KMS-11 (cell line): Measurements from ENCODE around the gene RSPH10B2.
"Not testable (repeated sequence)": the region's sequence is repeated elsewhere in the genome, so short reads cannot be mapped to it uniquely, and the experiment has no call there.

Source experiments
- H2AFZ ChIP-seq: fragments of 200-600 bp; sonication (generic); 2 replicates; pipeline ENCODE4 v1.6.1; 2016; ENCODE audit warnings: antibody characterized with exemption, mixed run types, low read depth
- H3K27ac ChIP-seq: fragments of 200-600 bp; sonication (generic); 2 replicates; pipeline ENCODE4 v1.6.1; 2016; ENCODE audit warnings: mild to moderate bottlenecking, mixed run types
- H3K27me3 ChIP-seq: fragments of 200-600 bp; sonication (generic); 2 replicates; pipeline ENCODE4 v1.6.1; 2017; ENCODE audit warnings: mild to moderate bottlenecking, low read depth, mixed run types, moderate library complexity; ENCODE audit not compliant: insufficient read depth
- H3K36me3 ChIP-seq: fragments of 200-600 bp; sonication (generic); 2 replicates; pipeline ENCODE4 v1.6.1; 2017; ENCODE audit warnings: mild to moderate bottlenecking, mixed run types; ENCODE audit not compliant: insufficient read depth
- H3K4me1 ChIP-seq: fragments of 200-600 bp; sonication (generic); 2 replicates; pipeline ENCODE4 v1.6.1; 2016; ENCODE audit warnings: mild to moderate bottlenecking, low read depth, mixed run types; ENCODE audit not compliant: poor library complexity, severe bottlenecking
- H3K4me2 ChIP-seq: fragments of 200-600 bp; sonication (generic); 2 replicates; pipeline ENCODE4 v1.7.0; 2016; ENCODE audit warnings: mild to moderate bottlenecking, mixed run types
- H3K4me3 ChIP-seq: fragments of 200-600 bp; sonication (generic); IDR thresholded peaks from 2 replicates; pipeline ENCODE4 v1.6.1; 2017; ENCODE audit warnings: low read depth, low read length, mixed read lengths; ENCODE audit not compliant: insufficient read depth
- H3K79me2 ChIP-seq: fragments of 200-600 bp; sonication (generic); 2 replicates; pipeline ENCODE4 v1.6.1; 2016; ENCODE audit warnings: low read depth, mixed run types; ENCODE audit not compliant: insufficient read depth
- H3K9ac ChIP-seq: fragments of 200-600 bp; sonication (generic); 2 replicates; pipeline ENCODE4 v1.6.1; 2016; ENCODE audit warnings: mild to moderate bottlenecking, mixed run types
- H4K20me1 ChIP-seq: fragments of 200-600 bp; sonication (generic); 2 replicates; pipeline ENCODE4 v1.6.1; 2016; ENCODE audit warnings: mild to moderate bottlenecking, mixed run types; ENCODE audit not compliant: insufficient read depth
- TF ChIP-seq, protein P1 (sequence below): fragments of 200-600 bp; sonication (generic); conservative IDR thresholded peaks from 2 replicates; pipeline ENCODE4 v1.6.1; 2017; ENCODE audit warnings: low read depth, mild to moderate bottlenecking, antibody characterized with exemption, low read length, moderate library complexity, mixed read lengths

Gene RSPH10B2

DNA sequence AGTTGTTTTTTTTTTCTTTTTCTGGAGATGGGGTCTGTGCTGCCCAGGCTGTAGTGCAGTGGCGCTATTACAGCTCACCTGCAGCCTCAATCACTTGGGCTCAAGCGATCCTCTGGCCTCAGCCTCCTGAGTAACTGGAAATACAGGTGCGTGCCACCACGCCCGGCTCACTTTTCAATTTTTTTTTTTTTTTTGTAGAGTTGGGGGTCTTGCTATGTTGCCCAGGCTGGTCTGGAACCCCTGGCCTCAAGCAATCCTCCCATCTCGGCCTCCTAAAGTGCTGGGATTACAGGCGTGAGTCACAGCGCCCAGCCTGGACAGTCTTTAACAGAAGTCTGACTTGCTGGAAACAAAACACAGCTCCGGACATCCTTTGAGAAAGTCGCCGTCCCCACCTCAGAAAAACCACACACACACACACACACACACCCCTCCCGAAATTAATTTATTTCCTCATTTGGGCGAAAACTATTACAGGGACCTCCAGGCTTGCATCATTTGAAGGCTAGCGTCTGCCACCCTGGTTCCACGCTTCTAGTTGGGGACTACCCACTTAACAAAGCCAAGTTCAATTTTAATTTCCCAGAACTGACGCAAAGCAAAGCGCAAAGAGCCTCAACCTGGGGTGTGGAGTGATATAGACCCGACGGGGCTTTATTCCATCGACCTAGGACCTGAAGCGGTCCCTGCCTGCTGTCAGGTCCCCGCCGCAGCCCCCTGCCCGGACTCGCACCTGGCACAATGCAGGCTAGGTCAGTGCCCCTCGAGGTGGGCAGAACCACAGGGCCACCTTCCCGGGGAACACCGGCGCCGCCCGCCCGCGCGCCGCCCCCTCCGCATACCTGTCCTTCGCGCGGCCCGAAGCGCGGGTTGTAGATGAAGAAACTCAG is 71.6 kb downstream of the RSPH10B2 start:
- H3K36me3 ChIP-seq, H3K79me2 ChIP-seq, H4K20me1 ChIP-seq, H3K4me1 ChIP-seq, H3K27ac ChIP-seq, H3K27me3 ChIP-seq, H3K4me3 ChIP-seq, H2AFZ ChIP-seq, H3K9ac ChIP-seq: not testable (repeated sequence)
- H3K4me2 ChIP-seq, result peak overlapping the region; percentile 45; the same call in 1 of the 2 replicates

DNA sequence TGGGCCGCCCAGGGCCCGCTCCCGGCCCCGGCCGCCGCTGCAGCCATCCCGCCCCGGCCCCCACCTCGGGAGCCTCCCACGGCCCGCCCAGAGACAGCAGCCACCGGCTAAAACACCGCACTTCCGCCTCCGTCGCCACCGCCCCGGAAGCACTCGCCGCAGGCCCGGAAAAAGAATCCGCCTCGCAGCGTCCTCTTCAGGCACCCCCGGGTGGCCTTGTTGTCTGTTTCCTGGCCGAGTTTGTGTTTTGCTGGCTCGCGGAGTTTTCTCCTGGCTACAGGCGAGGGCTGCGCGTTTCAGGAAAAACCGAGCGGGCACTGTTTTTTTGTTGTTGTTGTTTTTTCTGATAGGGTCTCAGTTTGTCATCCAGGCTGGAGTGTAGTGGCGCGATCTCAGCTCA is 72.2 kb downstream of the RSPH10B2 start, which contains the start of gene CCZ1B:
TSS of gene CCZ1B (minus strand) at position 125 of the 400 bp plus-strand sequence. CDS start at position 47, 78 bp downstream.
- H4K20me1 ChIP-seq, H3K4me1 ChIP-seq, H3K4me3 ChIP-seq, H3K27me3 ChIP-seq, H3K36me3 ChIP-seq, H3K79me2 ChIP-seq: not testable (repeated sequence)
- H3K27ac ChIP-seq, result peak within 1 kb of the TSS; percentile 53
- H3K4me2 ChIP-seq, result peak within 1 kb of the TSS; percentile 45
- H2AFZ ChIP-seq, result peak within 1 kb of the TSS; percentile 98
- peak within 1 kb of the TSS; percentile 54; the same call in 1 of the 2 replicates for H3K9ac ChIP-seq

DNA sequence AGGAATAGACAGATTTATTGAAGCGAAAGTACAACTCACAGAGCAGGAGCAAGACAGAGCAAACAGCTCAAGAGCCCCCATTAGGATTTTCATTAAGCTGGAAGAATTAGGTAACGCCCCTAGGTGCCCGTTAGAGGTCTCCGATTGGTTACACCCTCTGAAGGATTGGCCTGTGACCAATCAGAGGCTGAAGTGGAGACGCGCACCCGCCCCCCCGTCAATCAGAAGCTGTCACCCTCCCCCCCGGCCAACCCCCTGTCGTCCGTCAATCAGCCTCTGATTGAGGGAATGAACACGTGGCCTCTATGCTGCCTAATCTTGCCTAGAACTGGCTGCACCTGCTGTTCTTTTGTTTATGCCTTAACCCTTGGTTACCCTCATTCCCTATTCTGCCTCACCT is 73.3 kb downstream of the RSPH10B2 start:
- H3K36me3 ChIP-seq, H3K4me2 ChIP-seq, H3K79me2 ChIP-seq, H3K27ac ChIP-seq, H3K4me1 ChIP-seq, H4K20me1 ChIP-seq, H3K27me3 ChIP-seq, H3K4me3 ChIP-seq, H3K9ac ChIP-seq: not testable (repeated sequence)
- H2AFZ ChIP-seq, result peak overlapping the region; percentile 98; the same call in 1 of the 2 replicates

DNA sequence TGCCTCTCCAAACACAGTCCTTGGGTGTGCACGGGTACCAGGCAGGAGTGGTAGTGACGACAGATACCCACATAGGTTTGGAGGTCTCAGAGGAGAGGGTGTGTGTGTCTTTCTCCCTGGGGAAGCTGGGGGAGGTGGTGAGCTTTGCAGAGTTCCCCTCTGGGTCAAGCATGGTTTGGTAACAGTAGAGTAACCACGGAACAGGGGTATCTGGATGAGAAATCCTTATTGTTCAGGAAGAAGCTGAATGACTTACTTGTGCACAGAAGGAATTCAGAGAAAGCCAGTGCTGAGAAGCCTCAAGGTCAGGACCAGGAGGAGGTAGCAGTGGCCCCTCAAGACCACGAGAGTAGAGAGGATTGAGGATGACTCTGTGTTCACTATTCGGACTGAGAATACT is 75.7 kb downstream of the RSPH10B2 start:
- H3K79me2 ChIP-seq, H3K4me2 ChIP-seq, H3K36me3 ChIP-seq, H2AFZ ChIP-seq, H3K9ac ChIP-seq, H3K27ac ChIP-seq, H3K4me1 ChIP-seq, H4K20me1 ChIP-seq, H3K27me3 ChIP-seq, H3K4me3 ChIP-seq: not testable (repeated sequence)

GRCh38 chr7:6830026-6830425 is 76.1 kb downstream of the RSPH10B2 start:
- not testable (repeated sequence) for H3K27ac ChIP-seq, H3K36me3 ChIP-seq, H4K20me1 ChIP-seq, H3K4me1 ChIP-seq, H3K79me2 ChIP-seq, H3K27me3 ChIP-seq, H2AFZ ChIP-seq, H3K4me3 ChIP-seq, H3K4me2 ChIP-seq, H3K9ac ChIP-seq

GRCh38 chr7:6831018-6831725 is 77.3 kb downstream of the RSPH10B2 start:
- Histone ChIP-seq H3K9ac (no peak overlapping the region), H4K20me1 (no peaks in the 10 kb centered on the region), H3K36me3 (no peaks in the 10 kb centered on the region), H3K4me2 (no peak overlapping the region), H2AFZ (no peak overlapping the region), H3K79me2 (no peaks in the 10 kb centered on the region), H3K4me1 (no peaks in the 10 kb centered on the region), H3K27me3 (no peaks in the 10 kb centered on the region), H3K4me3 (no peak overlapping the region), H3K27ac (no peak overlapping the region)
- TF ChIP-seq, protein P1, sequence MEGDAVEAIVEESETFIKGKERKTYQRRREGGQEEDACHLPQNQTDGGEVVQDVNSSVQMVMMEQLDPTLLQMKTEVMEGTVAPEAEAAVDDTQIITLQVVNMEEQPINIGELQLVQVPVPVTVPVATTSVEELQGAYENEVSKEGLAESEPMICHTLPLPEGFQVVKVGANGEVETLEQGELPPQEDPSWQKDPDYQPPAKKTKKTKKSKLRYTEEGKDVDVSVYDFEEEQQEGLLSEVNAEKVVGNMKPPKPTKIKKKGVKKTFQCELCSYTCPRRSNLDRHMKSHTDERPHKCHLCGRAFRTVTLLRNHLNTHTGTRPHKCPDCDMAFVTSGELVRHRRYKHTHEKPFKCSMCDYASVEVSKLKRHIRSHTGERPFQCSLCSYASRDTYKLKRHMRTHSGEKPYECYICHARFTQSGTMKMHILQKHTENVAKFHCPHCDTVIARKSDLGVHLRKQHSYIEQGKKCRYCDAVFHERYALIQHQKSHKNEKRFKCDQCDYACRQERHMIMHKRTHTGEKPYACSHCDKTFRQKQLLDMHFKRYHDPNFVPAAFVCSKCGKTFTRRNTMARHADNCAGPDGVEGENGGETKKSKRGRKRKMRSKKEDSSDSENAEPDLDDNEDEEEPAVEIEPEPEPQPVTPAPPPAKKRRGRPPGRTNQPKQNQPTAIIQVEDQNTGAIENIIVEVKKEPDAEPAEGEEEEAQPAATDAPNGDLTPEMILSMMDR, result no peak
